Psoas muscle (tissue), 8 donors: ENCODE results near the gene RAP1A. TPM values are rescaled to one million over a fixed set of nuclear protein-coding genes. Genes with fewer than 3 reads are reported as not detected.

Experiments used
- ATAC-seq, 4 donors: fragments of 200-7000 bp; cut with Tn5 transposase; one replicate each; pipeline ENCODE4 v1.9.1; 2020; ENCODE audit warnings: moderate library complexity in 3 of 4, mild to moderate bottlenecking in 2 of 4
- DNase-seq, 2 donors: peaks; one replicate each; pipeline ENCODE4 v3.0.0-alpha.2; 2020
- H3K27ac ChIP-seq: fragments of 200-600 bp; one replicate; pipeline ENCODE4 v1.8.0; 2022
- H3K27me3 ChIP-seq, 3 donors: fragments of 200-600 bp in 1 of 3; one replicate each; pipeline versions ENCODE4 v1.6.1 to v1.8.0; 2013 to 2022; ENCODE audit warnings: low read length in 2 of 3, mild to moderate bottlenecking in 2 of 3, moderate library complexity in 1 of 3; ENCODE audit not compliant: insufficient read depth in 3 of 3
- H3K36me3 ChIP-seq, 2 donors: fragments of 200-600 bp in 1 of 2; one replicate each; pipeline versions ENCODE4 v1.6.1 to v1.8.0; 2013 to 2022; ENCODE audit warnings: low read depth in 1 of 2, mild to moderate bottlenecking in 1 of 2, moderate library complexity in 1 of 2; ENCODE audit not compliant: insufficient read depth in 1 of 2
- H3K4me1 ChIP-seq: fragments of 200-600 bp; one replicate; pipeline ENCODE4 v1.8.0; 2022
- H3K4me3 ChIP-seq: fragments of 200-600 bp; one replicate; pipeline ENCODE4 v1.8.0; 2022; ENCODE audit warnings: mild to moderate bottlenecking
- H3K9me3 ChIP-seq: fragments of 200-600 bp; one replicate; pipeline ENCODE4 v1.8.0; 2022
- WGBS, 3 donors: extraction: QIAGEN DNeasy Blood & Tissue Kit; methylation state at CpG; one replicate each; pipeline versions ENCODE4 v1.1.6 to v1.1.7; 2013; 5-methylcytosine and 5-hydroxymethylcytosine counted together
- intact Hi-C, 2 donors: fragments of 100-400 bp; cut with DNase I; formaldehyde crosslinking; loops; one replicate each; pipeline versions ENCODE4 v1.11.0 to v1.14.2; 2022
- polyA plus RNA-seq, 3 donors: library from polyadenylated mRNA; stranded (reverse); fragments of 200-250 nt; gene quantifications; one replicate each; pipeline ENCODE4 v1.2.3, GENCODE V29; 2013
- total RNA-seq, 4 donors: library from RNA; stranded (reverse); fragmentation: NEBNext Ultra II Directional in 2 of 4; extraction: Animal tissue kit (Norgen Biotek cat#: 25700) in 2 of 4; gene quantifications; one replicate each; pipeline versions ENCODE4 v1.2.1 to v1.2.4, GENCODE V29; 2021 to 2023
- TF ChIP-seq, protein P1 (sequence below): fragments of 200-600 bp; IDR thresholded peaks from one replicate; pipeline ENCODE4 v1.8.0; 2022; ENCODE audit warnings: antibody characterized with exemption
- donor health status: healthy with polysubstance abuse.
- donor health status: DM: no; HTN: no; CAD: no; lungs with moderate emphysema.
- donor health status: Bipolar disorder and iron deficiency.
- donor health status: healthy.
- donor health status: DM: yes; HTN: yes; CAD: no.
- donor health status: DM: no; HTN: no; CAD: no.
- donor health status: DM: no; HTN: no; CAD: no.
- donor health status: DM: yes; HTN: yes; CAD: no.

RAP1A gene
- total and polyA plus RNA-seq, 7 donors = 63.6 to 235 (median 76.6) TPM

DNA sequence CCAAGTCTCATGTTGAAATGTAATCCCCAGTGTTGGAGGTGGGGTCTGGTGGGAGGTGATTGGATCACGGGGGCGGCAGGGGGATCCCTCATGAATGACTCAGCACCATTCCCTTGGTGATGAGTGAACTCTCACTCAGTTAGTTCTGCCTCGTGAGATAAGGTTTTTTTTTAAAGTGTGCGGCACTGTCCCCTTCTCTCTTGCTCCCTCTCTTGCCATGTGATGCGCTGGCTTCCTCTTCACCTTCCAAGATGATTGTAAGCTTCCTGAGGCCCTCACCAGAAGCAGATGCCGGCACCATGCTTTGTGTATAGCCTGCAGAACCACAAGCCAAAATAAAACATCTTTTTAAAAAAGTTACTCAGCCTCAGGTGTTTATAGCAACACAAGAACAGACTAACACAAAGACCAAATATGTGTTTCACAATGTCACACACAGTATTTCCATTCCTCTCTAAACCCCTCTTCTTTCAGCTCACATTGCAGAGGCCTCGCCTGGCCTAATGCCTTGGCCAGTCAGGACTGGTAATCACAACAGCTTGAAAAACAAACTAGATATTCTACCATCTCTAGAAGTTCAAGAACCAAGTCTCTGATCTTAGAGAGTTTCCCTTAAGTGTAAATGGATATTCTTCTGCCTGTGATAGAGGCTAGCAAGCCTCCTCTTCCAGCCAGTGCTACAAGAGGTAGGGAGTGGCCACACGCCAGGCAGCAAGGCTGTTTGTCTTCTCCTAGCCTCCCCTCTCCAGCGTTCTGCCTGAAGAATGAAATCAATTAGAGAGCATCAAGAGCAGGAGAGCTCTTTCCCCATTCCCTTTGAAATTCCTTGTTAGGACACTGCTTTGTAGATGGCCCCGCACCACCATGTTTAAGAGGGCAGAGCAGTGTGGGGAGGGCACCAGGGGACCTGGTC lies 19.6 kb upstream of the RAP1A start:
- ATAC-seq (no peak), DNase-seq (no peak)
- intact Hi-C loops = no loop called here
- no peaks in the 10 kb centered on the region for H3K4me1 ChIP-seq
- no peaks in the 10 kb centered on the region for H3K27me3 ChIP-seq
- no peaks in the 10 kb centered on the region for H3K36me3 ChIP-seq
- H3K27ac ChIP-seq = no peak overlapping the region
- H3K9me3 ChIP-seq = no peaks in the 10 kb centered on the region
- TF ChIP-seq, protein P1, sequence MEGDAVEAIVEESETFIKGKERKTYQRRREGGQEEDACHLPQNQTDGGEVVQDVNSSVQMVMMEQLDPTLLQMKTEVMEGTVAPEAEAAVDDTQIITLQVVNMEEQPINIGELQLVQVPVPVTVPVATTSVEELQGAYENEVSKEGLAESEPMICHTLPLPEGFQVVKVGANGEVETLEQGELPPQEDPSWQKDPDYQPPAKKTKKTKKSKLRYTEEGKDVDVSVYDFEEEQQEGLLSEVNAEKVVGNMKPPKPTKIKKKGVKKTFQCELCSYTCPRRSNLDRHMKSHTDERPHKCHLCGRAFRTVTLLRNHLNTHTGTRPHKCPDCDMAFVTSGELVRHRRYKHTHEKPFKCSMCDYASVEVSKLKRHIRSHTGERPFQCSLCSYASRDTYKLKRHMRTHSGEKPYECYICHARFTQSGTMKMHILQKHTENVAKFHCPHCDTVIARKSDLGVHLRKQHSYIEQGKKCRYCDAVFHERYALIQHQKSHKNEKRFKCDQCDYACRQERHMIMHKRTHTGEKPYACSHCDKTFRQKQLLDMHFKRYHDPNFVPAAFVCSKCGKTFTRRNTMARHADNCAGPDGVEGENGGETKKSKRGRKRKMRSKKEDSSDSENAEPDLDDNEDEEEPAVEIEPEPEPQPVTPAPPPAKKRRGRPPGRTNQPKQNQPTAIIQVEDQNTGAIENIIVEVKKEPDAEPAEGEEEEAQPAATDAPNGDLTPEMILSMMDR = no peak
- no peak overlapping the region for H3K4me3 ChIP-seq
- WGBS, 3 donors = 82 to 85% (median 85%) methylated on average over 10 of the region's 10 CpGs

DNA sequence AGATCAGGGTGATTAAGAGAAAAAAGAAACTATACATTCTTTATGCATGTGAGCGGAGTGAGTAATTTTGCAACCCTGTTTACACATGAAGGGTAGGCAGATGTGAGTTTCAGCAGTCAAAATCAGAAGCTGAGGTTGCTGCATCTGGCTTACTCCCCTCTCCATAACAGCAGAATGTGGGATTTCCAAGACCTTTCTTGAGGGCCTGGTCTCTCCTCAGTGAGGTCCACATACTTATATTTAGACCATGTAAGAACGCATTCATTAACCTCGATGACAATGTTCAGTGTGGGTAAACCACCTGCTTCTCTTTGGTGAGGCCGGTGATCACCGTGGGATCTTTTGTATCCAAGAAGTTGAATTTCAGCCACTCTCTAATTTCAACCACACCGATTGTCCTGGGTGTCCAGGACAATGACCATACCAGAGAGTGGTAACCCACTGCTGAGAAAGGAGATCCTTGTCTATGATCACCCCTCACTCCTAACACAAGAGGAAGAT lies 18.7 kb upstream of the RAP1A start:
- DNase-seq = no peak
- no peaks in the 10 kb centered on the region for H3K27me3 ChIP-seq
- H3K4me1 ChIP-seq = peaks cover 2% of the 10 kb centered on the region
- TF ChIP-seq, protein P1 = no peak
- no peaks in the 10 kb centered on the region for H3K9me3 ChIP-seq
- no peak for ATAC-seq
- H3K27ac ChIP-seq = no peak overlapping the region
- intact Hi-C loops = no loop called here
- WGBS, 3 donors = 75 to 86% (median 76%) methylated on average over 6 of the region's 6 CpGs
- no peak overlapping the region for H3K4me3 ChIP-seq
- H3K36me3 ChIP-seq = no peaks in the 10 kb centered on the region

DNA sequence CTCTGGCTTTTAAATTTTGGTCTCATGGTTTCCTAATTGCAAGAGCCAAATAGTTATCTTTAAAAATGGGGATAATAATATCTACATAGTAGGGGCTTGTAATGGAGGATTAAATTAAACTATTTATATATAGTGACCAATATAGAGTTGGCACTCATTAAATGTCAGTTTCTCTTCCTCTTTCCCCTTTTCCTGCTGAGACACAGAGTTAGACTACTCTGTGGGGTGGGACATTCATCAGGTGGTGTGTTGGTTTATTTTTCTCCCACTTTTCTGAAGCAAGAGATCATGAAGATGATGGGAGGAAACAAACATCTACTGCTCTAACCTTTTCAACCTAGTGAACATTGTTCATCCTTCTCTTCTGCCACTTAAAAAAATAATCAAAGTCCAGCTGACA lies 17.3 kb upstream of the RAP1A start:
- intact Hi-C loops = no loop called here
- ATAC-seq (no peak), DNase-seq (no peak)
- H3K9me3 ChIP-seq = no peaks in the 10 kb centered on the region
- no peak overlapping the region for H3K4me3 ChIP-seq
- H3K27me3 ChIP-seq = no peaks in the 10 kb centered on the region
- TF ChIP-seq, protein P1 = no peak
- no peaks in the 10 kb centered on the region for H3K36me3 ChIP-seq
- no peak overlapping the region for H3K27ac ChIP-seq
- H3K4me1 ChIP-seq = peaks cover 8% of the 10 kb centered on the region

DNA sequence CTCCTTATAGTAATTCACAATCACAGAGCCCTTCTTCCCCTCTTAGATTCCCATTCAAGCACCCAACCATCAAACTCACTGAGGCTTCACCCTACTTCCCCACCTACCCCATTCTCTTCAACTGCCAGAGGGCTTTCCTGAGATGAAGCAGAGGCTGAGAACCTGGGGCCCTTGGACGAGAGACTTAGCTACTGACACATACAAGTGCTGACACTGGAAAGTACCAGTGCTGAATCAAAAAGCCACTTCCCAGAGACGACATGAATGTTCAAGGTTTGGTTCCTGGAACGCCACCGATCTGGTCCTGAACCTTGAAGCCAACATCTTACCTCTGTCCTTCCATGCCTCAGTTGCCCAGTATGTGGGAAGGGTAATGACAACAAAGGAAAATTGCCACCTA lies 16.6 kb upstream of the RAP1A start:
- H3K36me3 ChIP-seq = no peaks in the 10 kb centered on the region
- no peak overlapping the region for H3K27ac ChIP-seq
- ATAC-seq = no peak
- WGBS, 3 donors = 89 to 97% (median 91%) methylated on average over 4 of the region's 4 CpGs
- DNase-seq = no peak
- no peak overlapping the region for H3K4me3 ChIP-seq
- H3K9me3 ChIP-seq = no peaks in the 10 kb centered on the region
- intact Hi-C loops = no loop called here
- TF ChIP-seq, protein P1 = no peak
- H3K27me3 ChIP-seq = no peaks in the 10 kb centered on the region
- H3K4me1 ChIP-seq = peaks cover 8% of the 10 kb centered on the region
